ENCODE measurements around the gene R3HCC1L. TPM values are rescaled to one million over a fixed set of nuclear protein-coding genes. Genes with fewer than 3 reads are reported as not detected.
"Not testable (repeated sequence)": the region's sequence is repeated elsewhere in the genome, so short reads cannot be mapped to it uniquely, and the experiment has no call there.

Gene R3HCC1L
- total and polyA plus RNA-seq, 9 of the 15 experiments (the other 6 are each of a cell fraction or from before 2014, with no cell fraction given): 9.1 to 17.8 (median 12.6) TPM

DNA sequence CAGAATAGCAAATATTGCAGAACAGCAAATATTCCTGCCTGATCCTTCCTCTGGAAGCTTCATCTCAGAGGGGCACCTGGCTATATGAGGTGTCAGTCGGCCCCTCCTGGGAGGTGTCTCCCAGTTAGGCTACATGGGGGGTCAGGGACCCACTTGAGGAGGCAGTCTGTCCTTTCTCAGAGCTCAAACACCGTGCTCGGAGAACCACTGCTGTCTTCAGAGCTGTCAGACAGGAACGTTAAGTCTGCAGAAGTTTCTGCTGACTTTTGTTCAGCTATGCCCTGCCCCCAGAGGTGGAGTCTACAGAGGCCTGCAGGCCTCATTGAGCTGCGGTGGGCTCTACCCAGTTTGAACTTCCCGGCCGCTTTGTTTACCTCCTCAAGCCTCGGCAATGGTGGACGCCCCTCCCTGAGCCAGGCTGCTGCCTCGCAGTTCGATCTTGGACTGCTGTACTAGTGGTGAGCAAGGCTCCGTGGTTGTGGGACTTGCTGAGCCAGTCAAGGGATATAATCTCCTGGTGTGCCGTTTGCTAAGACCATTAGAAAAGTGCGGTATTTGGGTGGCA lies 48.0 kb downstream of the R3HCC1L start:
- BruUV-seq (replicated peaks); H3K9me3 ChIP-seq (replicated peaks; ENCODE audit: control insufficient read depth, insufficient read depth, low read depth, low read length); CTCF ChIA-PET (ENCODE audit: low intra/inter-chr PET ratio); DNase-seq (ENCODE audit: extremely low read depth in 1 of 4, low spot score in 3 of 4); H3K9ac ChIP-seq (ENCODE audit: insufficient read depth in 1 of 2, low read depth in 2 of 2, low read length in 2 of 2); H4K20me1 ChIP-seq (replicated peaks; ENCODE audit: control insufficient read depth, insufficient read depth, low read length); FAIRE-seq; ATAC-seq; in situ Hi-C loops (cut with MboI); POLR2A ChIA-PET; H3K9me1 ChIP-seq (ENCODE audit: control insufficient read depth, insufficient read depth, low read length); H3K27me3 ChIP-seq (ENCODE audit: control insufficient read depth in 2 of 2, insufficient read depth in 2 of 2, low read length in 2 of 2); intact Hi-C loops (cut with micrococcal nuclease); H2AFZ ChIP-seq (ENCODE audit: low read depth, low read length); H3K36me3 ChIP-seq (ENCODE audit: control insufficient read depth, insufficient read depth, low read length); H3K4me2 ChIP-seq (ENCODE audit: insufficient read depth, low read length); H3K4me3 ChIP-seq; H3K79me2 ChIP-seq (ENCODE audit: control insufficient read depth, insufficient read depth, low read length); H3K4me1 ChIP-seq (replicated peaks in 1 of 2; ENCODE audit: control insufficient read depth in 2 of 2, insufficient read depth in 2 of 2, low read length in 2 of 2); H3K27ac ChIP-seq (ENCODE audit: extremely low read depth, low read depth, low read length): not testable (repeated sequence)
- WGBS (ENCODE audit: insufficient coverage, low coverage, missing lambda C conversion rate): 90% methylated on average over 6 of the region's 14 CpGs

GRCh38 chr10:98186681-98187080 lies 52.2 kb downstream of the R3HCC1L start:
- CTCF ChIA-PET (ENCODE audit: low intra/inter-chr PET ratio): no interaction called here
- in situ Hi-C loops (cut with MboI): no loop called here
- ATAC-seq: no peak
- Histone ChIP-seq H3K4me1 (replicated peaks in 1 of 2; ENCODE audit: control insufficient read depth in 2 of 2, insufficient read depth in 2 of 2, low read length in 2 of 2) (no peaks in the 10 kb centered on the region), H3K4me2 (ENCODE audit: insufficient read depth, low read length) (no peak overlapping the region), H3K9me3 (replicated peaks; ENCODE audit: control insufficient read depth, insufficient read depth, low read depth, low read length) (no peaks in the 10 kb centered on the region), H4K20me1 (replicated peaks; ENCODE audit: control insufficient read depth, insufficient read depth, low read length) (no peaks in the 10 kb centered on the region), H3K9me1 (ENCODE audit: control insufficient read depth, insufficient read depth, low read length) (no peaks in the 10 kb centered on the region), H3K27ac (ENCODE audit: extremely low read depth, low read depth, low read length) (no peak overlapping the region), H3K4me3 (no peak overlapping the region), H3K9ac (ENCODE audit: insufficient read depth in 1 of 2, low read depth in 2 of 2, low read length in 2 of 2) (no peak overlapping the region), H3K27me3 (ENCODE audit: control insufficient read depth in 2 of 2, insufficient read depth in 2 of 2, low read length in 2 of 2) (no peaks in the 10 kb centered on the region), H3K79me2 (ENCODE audit: control insufficient read depth, insufficient read depth, low read length) (0 out of 3 replicates have a peak, but pooled peaks cover 3% of the 10 kb centered on the region), H2AFZ (ENCODE audit: low read depth, low read length) (no peak overlapping the region), H3K36me3 (ENCODE audit: control insufficient read depth, insufficient read depth, low read length) (peaks cover 13% of the 10 kb centered on the region; the same call in 1 of the 3 replicates)
- no TSS peak for BruUV-seq (replicated peaks)
- POLR2A ChIA-PET: interaction anchor here (1.1 kb wide), 1 partner anchor 10 kb away, joined by 6 read pairs; no protein-coding TSS in a partner anchor
- 75% methylated on average over 1 of the region's 1 CpG for WGBS (ENCODE audit: insufficient coverage, low coverage, missing lambda C conversion rate)
- FAIRE-seq: no peak
- TF ChIP-seq E2F3 (CRISPR knock-in tag; IDR thresholded peaks at IDR 0.05) (no peak), ZNF408 (CRISPR knock-in tag; IDR thresholded peaks at IDR 0.05; ENCODE audit: low read depth) (no peak), SNIP1 (IDR thresholded peaks at IDR 0.05; ENCODE audit: low read depth) (no peak)
- intact Hi-C loops (cut with micrococcal nuclease): no loop called here
- DNase-seq (ENCODE audit: extremely low read depth in 1 of 4, low spot score in 3 of 4): no peak
